H1 (cell line): ENCODE data around the gene SUV39H2. TPM values are rescaled to one million over a fixed set of nuclear protein-coding genes. Genes with fewer than 3 reads are reported as not detected.

ENCODE experiments used
- ATF2 ChIP-seq: IDR thresholded peaks from 2 replicates; pipeline ENCODE4 v1.6.1; 2012; ENCODE audit warnings: low read length, inconsistent platforms
- MAFK ChIP-seq: IDR thresholded peaks from 2 replicates; pipeline ENCODE4 v1.6.1; 2012; ENCODE audit warnings: low read depth, mild to moderate bottlenecking, improper control_type of control experiment, low read length
- POLR2AphosphoS5 ChIP-seq: IDR thresholded peaks from 2 replicates; pipeline ENCODE4 v1.6.1; 2011; ENCODE audit warnings: low read depth, low read length
- TAF1 ChIP-seq: IDR thresholded peaks from 2 replicates; pipeline ENCODE4 v1.6.1; 2011; ENCODE audit warnings: mild to moderate bottlenecking, low read depth, low read length
- polyA plus RNA-seq, 7 experiments: library from polyadenylated mRNA; depleted of rRNA in 3 of 7; stranded (reverse) in 5 of 7; unstranded in 2 of 7; fragments of >200 nt in 5 of 7; fragments of 200-250 nt in 2 of 7; gene quantifications; 1 replicate in 5 of 7; 2 replicates in 1 of 7; 4 replicates in 1 of 7; pipeline versions ENCODE4 v1.2.1 to v1.2.3, GENCODE V29; 2011 to 2013; ENCODE audit warnings: missing spikeins in 2 of 7, mixed read lengths in 2 of 7
- total RNA-seq: library from RNA; stranded (reverse); fragmentation: NEBNext Ultra II Directional; extraction: Animal tissue kit (Norgen Biotek cat#: 25700); gene quantifications from 2 replicates; pipeline ENCODE4 v1.2.1, GENCODE V29; 2021

The SUV39H2 gene
- total and polyA plus RNA-seq, 2 of the 8 experiments (the other 6 are each of a cell fraction or from before 2014, with no cell fraction given), result 19.4 to 62.3 TPM

DNA sequence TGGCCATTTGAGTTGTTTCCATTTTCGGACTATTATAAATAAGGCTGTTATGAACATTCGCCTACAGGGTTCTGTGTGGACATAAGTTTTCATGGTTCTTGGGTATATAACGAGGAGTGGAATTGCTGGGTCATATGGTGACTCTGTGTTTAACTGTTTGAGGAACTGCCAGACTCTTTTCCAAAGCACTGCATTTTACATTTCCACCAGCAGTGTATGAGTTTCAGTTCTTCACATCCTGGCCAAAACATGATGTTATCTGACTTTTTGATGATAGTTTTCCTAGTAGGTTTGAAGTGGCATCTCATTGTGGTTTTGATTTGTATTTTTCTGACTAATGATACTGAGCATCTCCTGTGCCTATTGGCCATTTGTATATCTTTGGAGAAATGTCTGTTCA, 5.4 kb downstream of the SUV39H2 start (continued):
- TF ChIP-seq ATF2, result no peak
- TF ChIP-seq TAF1, result no peak
- no peak for TF ChIP-seq MAFK
- TF ChIP-seq POLR2AphosphoS5, result no peak
